ENCODE results near the gene FAM50A. TPM values are rescaled to one million over a fixed set of nuclear protein-coding genes. Genes with fewer than 3 reads are reported as not detected.

The FAM50A gene
- total RNA-seq, 2 donors from 2014 or later: 52.8 to 63.4 TPM

DNA sequence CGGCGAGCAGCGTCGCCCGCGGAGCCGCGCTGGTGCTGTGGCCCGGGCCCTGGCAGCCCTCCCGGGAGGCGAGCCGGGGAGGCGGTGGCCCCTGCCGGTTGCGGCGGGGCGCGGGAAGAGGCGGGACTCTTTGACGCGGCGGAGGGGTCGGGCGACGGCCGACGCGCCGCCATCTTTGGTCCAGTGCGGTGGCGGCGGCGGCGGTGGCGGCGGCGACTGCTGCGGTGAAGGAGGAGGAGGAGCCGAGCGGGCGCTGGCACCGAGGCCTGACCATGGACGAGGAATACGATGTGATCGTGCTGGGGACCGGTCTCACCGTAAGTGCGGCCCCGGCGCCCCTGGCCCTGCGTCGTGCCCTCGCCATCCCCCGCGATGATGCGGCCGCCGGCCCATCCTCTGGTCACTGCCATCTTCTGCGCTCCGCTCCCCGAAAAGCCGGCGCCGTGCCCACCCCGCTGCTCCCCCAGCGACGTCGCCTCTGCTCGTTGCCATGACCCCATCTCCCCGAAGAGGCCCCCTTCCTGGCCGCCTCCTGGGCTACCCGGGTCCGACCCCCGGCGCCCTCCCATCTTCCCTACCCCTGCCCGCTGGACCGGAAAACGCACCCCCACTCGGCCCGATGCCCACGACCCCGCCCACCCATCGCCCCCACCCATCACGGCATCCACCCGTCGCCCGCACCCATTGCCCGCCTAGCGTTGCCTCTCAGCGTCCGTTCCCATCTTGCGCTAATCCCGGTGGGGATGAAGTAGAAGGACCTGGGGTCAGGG, 6.8 kb upstream of the FAM50A start, which contains the start of gene GDI1:
GDI1 (plus strand) TSS at position 172 of the 770 bp plus-strand sequence; CDS start at position 273, 101 bp downstream.
- H3K27me3 ChIP-seq (replicated peaks; ENCODE audit: insufficient read depth): no peaks in the 10 kb centered on the region
- H3K9me3 ChIP-seq: no peaks in the 10 kb centered on the region
- H3K4me3 ChIP-seq: peak within 1 kb of the TSS; percentile 78
- H3K36me3 ChIP-seq: no peaks in the 10 kb centered on the region
- peak within 1 kb of the TSS; percentile 71 to 72 for H3K27ac ChIP-seq
- no peak for DNase-seq (ENCODE audit: low spot score)
- TF ChIP-seq, protein P1, sequence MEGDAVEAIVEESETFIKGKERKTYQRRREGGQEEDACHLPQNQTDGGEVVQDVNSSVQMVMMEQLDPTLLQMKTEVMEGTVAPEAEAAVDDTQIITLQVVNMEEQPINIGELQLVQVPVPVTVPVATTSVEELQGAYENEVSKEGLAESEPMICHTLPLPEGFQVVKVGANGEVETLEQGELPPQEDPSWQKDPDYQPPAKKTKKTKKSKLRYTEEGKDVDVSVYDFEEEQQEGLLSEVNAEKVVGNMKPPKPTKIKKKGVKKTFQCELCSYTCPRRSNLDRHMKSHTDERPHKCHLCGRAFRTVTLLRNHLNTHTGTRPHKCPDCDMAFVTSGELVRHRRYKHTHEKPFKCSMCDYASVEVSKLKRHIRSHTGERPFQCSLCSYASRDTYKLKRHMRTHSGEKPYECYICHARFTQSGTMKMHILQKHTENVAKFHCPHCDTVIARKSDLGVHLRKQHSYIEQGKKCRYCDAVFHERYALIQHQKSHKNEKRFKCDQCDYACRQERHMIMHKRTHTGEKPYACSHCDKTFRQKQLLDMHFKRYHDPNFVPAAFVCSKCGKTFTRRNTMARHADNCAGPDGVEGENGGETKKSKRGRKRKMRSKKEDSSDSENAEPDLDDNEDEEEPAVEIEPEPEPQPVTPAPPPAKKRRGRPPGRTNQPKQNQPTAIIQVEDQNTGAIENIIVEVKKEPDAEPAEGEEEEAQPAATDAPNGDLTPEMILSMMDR (IDR thresholded peaks at IDR 0.05): no peak
- H3K4me1 ChIP-seq (ENCODE audit: control insufficient read depth in 1 of 2, low read depth in 2 of 2): peaks cover 0 to 13% of the 10 kb centered on the region in 2 donors
- peak; percentile 41 for ATAC-seq (ENCODE audit: insufficient number of reproducible peaks, low FRiP score, low read depth)

DNA sequence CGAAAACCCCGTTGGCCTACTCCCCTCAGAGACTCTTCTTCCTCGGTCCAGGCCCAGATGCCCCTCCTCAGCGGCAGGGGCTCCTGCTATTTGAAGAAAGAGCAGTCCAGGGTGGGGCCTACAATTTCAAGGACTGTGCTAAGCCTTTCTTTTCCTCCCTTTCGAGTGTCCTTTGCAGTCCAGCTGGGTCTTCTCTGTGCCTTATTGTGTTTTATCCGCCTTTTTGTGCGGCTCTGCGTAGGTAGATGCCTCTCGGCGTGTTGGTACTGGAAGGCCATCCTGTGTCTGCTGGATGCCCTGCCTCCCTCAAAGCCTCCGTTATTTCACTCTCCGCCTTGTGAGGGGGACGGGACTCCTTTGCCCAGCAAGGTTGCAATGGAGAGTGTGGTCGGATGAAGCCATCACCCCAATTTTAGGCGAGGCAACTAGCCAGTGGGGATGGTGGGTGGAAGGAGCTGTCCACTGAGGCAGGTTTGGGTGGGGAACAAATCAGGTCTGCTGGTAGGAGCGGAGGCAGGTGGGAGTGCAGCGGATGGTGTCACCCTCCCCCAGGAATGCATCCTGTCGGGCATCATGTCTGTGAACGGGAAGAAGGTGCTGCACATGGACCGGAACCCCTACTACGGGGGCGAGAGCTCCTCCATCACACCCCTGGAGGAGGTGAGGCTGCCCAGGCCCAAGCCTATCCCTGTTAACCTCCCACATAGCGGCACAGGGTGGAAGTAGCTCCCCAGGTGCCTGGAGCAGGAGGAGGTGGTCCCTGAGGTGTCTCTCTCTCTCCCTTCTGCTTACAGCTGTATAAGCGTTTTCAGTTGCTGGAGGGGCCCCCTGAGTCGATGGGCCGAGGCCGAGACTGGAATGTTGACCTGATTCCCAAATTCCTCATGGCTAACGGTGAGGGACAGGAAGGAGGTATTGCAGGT, 5.7 kb upstream of the FAM50A start:
- Histone ChIP-seq H3K4me3 (peak overlapping the region; percentile 78), H3K27ac (peak overlapping the region in 1 of 2 donors; percentile 71), H3K9me3 (no peaks in the 10 kb centered on the region), H3K36me3 (no peaks in the 10 kb centered on the region), H3K27me3 (replicated peaks; ENCODE audit: insufficient read depth) (no peaks in the 10 kb centered on the region), H3K4me1 (ENCODE audit: control insufficient read depth in 1 of 2, low read depth in 2 of 2) (peaks cover 0 to 14% of the 10 kb centered on the region in 2 donors)
- TF ChIP-seq, protein P1 (IDR thresholded peaks at IDR 0.05): no peak
- ATAC-seq (ENCODE audit: insufficient number of reproducible peaks, low FRiP score, low read depth) (no peak), DNase-seq (ENCODE audit: low spot score) (no peak)

DNA sequence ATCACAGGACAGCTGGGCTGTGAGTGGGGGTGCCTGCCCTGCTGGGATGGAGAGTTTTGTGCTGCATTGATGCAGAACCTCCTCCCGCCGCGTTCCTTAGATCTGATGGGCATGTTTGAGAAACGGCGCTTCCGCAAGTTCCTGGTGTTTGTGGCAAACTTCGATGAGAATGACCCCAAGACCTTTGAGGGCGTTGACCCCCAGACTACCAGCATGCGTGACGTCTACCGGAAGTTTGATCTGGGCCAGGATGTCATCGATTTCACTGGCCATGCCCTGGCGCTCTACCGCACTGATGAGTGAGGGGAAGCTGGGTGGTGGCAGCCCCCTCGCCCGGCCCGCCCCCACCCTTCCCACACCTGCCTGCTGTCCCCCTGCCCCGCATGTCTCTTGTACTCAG, 4.1 kb upstream of the FAM50A start:
- no peak overlapping the region for H3K4me3 ChIP-seq
- no peak overlapping the region for H3K27ac ChIP-seq
- DNase-seq (ENCODE audit: low spot score) (no peak), ATAC-seq (ENCODE audit: insufficient number of reproducible peaks, low FRiP score, low read depth) (no peak)
- peaks cover under 1 to 20% of the 10 kb centered on the region in 2 donors for H3K4me1 ChIP-seq (ENCODE audit: control insufficient read depth in 1 of 2, low read depth in 2 of 2)
- no peaks in the 10 kb centered on the region for H3K36me3 ChIP-seq
- TF ChIP-seq, protein P1 (IDR thresholded peaks at IDR 0.05): no peak
- no peaks in the 10 kb centered on the region for H3K9me3 ChIP-seq
- no peaks in the 10 kb centered on the region for H3K27me3 ChIP-seq (replicated peaks; ENCODE audit: insufficient read depth)

DNA sequence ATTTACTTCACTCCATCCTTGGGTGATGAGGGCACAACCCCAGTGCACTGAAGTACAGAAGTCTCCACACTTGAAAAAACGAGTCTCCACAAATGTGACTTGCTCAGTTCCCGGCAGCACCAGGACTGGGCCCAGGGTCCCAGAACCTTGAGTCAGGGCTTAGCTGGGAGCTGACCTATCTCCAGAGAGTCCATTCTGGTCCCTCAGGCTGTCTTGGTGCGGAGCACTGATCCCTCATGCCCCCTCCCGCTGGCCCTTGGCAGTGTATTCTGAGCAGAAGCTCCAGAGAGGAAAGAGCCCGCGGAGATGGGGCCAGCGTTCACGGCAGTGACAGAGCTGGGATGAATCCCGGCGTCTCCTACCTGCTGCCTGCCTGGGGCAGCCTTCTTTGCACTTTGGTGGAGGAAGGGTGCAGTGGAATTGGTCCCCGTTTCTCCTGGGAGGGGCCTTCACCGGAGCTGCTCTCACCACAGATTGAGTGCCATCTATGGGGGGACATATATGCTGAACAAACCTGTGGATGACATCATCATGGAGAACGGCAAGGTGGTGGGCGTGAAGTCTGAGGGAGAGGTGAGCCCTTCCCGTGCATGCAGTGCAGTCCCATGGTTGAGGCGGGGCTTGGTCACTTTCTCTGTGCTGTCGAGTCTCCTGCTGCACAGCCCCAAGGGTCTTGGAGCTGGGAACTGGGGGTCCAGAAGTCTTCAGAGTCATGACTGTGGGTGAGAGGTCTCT, 3.2 kb upstream of the FAM50A start:
- ATAC-seq (ENCODE audit: insufficient number of reproducible peaks, low FRiP score, low read depth) (no peak), DNase-seq (ENCODE audit: low spot score) (no peak)
- TF ChIP-seq, protein P1 (IDR thresholded peaks at IDR 0.05): no peak
- no peak overlapping the region for H3K27ac ChIP-seq
- no peaks in the 10 kb centered on the region for H3K36me3 ChIP-seq
- peaks cover 6 to 30% of the 10 kb centered on the region in 2 donors for H3K4me1 ChIP-seq (ENCODE audit: control insufficient read depth in 1 of 2, low read depth in 2 of 2)
- no peaks in the 10 kb centered on the region for H3K9me3 ChIP-seq
- H3K4me3 ChIP-seq: no peak overlapping the region
- H3K27me3 ChIP-seq (replicated peaks; ENCODE audit: insufficient read depth): no peaks in the 10 kb centered on the region

Measured in thoracic aorta (tissue), 2 donors.